ENCODE data around the gene QSOX2.

QSOX2 gene

DNA sequence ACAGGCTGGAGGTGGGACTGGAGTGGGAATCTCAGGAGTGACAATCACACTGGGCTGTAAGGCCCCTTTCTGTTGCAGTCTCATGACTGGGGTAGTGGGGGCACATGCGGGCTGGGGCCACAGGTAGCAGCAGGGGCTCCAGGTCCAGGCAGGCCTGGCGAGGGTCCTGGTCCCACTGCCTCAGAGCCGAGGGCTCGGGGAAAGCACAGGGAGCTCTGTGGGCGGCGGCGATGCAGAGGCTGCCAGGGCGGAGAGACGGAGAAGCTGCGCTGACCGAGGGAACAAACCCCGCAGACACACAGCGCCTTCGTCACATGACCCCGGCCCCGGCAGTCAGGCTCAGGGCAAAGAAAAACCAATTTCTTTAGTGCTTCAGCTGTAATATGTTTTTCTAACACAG, 35.3 kb downstream of the QSOX2 start:
- H3K4me3 ChIP-seq (ENCODE audit: low read depth, low read length): no peak overlapping the region
- DNase-seq (ENCODE audit: low read depth): no peak
- TF ChIP-seq, protein P1, sequence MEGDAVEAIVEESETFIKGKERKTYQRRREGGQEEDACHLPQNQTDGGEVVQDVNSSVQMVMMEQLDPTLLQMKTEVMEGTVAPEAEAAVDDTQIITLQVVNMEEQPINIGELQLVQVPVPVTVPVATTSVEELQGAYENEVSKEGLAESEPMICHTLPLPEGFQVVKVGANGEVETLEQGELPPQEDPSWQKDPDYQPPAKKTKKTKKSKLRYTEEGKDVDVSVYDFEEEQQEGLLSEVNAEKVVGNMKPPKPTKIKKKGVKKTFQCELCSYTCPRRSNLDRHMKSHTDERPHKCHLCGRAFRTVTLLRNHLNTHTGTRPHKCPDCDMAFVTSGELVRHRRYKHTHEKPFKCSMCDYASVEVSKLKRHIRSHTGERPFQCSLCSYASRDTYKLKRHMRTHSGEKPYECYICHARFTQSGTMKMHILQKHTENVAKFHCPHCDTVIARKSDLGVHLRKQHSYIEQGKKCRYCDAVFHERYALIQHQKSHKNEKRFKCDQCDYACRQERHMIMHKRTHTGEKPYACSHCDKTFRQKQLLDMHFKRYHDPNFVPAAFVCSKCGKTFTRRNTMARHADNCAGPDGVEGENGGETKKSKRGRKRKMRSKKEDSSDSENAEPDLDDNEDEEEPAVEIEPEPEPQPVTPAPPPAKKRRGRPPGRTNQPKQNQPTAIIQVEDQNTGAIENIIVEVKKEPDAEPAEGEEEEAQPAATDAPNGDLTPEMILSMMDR (IDR thresholded peaks at IDR 0.05; ENCODE audit: control insufficient read depth, extremely low read depth, insufficient read depth): no peak

DNA sequence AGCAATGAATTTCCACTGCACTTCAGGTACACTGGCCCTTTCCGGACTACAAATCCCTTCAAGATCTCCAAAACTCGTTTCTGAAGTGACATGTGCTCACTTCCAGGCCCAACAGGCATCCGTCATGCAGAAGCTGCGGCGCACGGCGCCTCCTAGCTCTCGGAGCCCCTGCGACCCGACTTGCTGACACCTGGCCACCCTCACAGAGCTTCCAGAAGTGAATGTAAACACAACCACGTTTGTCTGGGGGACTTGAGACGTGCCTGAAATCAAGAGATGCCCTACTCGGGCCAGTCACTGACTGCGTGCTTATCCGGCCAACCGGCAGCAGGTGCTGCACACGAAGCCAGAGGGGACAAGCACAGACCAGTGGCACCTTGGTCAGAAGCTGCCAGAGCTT, 35.8 kb downstream of the QSOX2 start:
- TF ChIP-seq, protein P1 (IDR thresholded peaks at IDR 0.05; ENCODE audit: control insufficient read depth, extremely low read depth, insufficient read depth): no peak
- H3K4me3 ChIP-seq (ENCODE audit: low read depth, low read length): no peak overlapping the region
- DNase-seq (ENCODE audit: low read depth): no peak

DNA sequence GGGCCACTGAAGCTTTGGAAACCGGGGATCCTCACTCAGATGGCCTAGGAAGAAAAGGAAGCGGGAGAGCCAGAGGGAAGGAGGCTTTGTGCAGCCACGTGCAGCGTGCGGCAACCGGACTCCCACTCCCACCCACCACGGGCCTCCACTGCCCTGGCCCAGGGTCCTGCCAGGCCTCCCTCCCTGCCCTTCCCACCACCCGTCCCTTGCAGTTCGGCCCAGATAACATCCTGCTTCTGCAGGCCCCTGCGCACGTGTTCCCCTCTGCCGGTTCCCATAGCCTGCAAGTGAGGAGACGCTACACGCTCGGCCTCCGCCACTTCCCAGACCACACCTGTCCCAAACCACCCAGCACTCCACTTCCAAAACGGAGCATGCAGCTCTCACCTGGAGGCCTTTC, 36.4 kb downstream of the QSOX2 start:
- DNase-seq (ENCODE audit: low read depth): no peak
- H3K4me3 ChIP-seq (ENCODE audit: low read depth, low read length): no peak overlapping the region
- TF ChIP-seq, protein P1 (IDR thresholded peaks at IDR 0.05; ENCODE audit: control insufficient read depth, extremely low read depth, insufficient read depth): no peak

DNA sequence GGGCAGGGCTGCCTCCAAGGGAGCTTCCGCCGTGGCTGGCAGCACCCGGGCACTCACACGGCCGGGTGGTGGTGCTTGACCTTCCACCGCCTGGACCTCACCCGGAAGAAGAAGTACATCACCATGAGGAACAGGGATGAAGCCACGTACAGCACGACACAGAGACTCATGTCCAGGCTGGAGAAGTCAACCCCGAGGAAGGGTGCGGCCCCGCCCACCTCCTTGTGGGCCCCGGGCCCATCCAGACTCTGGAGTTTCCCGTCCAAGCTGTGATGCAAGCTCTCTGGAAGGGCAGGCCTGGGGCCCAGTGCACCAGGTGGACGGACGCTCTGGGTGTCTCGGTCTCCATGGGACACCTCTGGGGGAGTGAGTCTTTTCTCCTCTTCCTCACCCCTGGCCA, 36.9 kb downstream of the QSOX2 start:
- DNase-seq (ENCODE audit: low read depth): no peak
- no peak overlapping the region for H3K4me3 ChIP-seq (ENCODE audit: low read depth, low read length)
- TF ChIP-seq, protein P1 (IDR thresholded peaks at IDR 0.05; ENCODE audit: control insufficient read depth, extremely low read depth, insufficient read depth): no peak

DNA sequence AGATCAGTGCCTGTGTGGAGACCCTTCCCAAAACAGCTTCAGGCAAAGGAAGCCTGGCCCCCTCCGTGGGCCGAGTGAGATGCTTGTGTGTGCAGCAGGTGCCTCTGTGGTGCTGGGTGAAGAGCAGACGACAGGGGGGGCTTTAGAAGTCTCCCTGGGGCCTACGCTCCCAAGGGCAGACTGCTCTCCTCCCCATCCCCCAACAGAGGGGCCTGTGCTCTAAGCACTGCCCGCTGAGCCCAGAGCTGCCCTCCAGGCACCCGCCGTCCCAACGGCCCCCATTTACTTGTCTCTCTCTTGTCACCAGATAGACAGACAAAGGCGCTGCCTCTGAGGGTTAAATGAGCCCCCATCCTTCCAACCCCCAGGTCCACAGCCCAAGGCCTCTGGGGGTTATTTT, 38.0 kb downstream of the QSOX2 start:
- H3K4me3 ChIP-seq (ENCODE audit: low read depth, low read length): no peak overlapping the region
- TF ChIP-seq, protein P1 (IDR thresholded peaks at IDR 0.05; ENCODE audit: control insufficient read depth, extremely low read depth, insufficient read depth): no peak
- no peak for DNase-seq (ENCODE audit: low read depth)

DNA sequence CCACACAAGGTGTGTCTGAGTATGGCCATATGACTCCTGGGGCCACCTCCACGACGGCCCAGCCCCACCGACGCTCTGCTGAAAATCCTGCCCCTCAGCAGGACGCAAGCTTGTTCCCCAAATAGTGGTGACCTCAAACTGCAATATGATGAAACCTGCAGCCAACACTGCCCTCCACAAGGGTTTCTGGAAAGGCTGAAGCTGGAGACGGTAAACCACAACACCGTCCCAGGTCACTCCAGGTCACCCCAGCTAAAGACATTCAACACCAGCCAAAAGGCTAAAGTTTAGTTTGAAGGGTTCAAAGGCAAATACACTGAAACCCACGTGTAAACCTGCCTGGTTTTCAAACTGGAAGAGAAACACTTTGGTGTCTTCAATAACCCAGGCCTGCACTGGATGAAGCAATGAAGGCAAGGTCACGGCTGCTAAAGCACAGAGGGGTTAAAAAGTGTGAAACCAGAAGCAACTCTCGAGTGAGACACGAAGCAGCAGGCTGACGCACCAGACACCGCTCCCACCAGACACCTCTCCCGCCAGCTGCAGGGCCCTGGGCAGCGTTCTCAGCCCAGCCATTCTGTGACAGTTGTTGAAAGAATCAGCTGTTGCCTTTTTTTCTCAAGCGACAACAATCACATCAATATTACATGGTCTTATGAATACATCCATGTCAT, 38.9 kb downstream of the QSOX2 start:
- TF ChIP-seq, protein P1 (IDR thresholded peaks at IDR 0.05; ENCODE audit: control insufficient read depth, extremely low read depth, insufficient read depth): no peak
- H3K4me3 ChIP-seq (ENCODE audit: low read depth, low read length): no peak overlapping the region
- no peak for DNase-seq (ENCODE audit: low read depth)

DNA sequence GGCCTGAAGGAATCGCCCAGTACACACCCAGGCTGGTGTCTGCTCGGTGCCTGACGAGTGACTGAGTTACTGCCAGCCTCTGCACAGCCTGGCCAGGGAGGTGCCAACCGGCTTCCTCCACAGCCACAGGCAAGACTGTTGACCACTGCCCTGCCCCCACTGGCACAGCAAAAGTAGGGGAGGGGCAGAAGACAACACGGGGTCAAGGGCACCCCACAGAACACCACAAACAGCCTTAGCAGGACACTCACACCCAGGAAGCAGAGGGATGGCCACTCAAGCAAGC, 40.0 kb downstream of the QSOX2 start:
- H3K4me3 ChIP-seq (ENCODE audit: low read depth, low read length): no peak overlapping the region
- TF ChIP-seq, protein P1 (IDR thresholded peaks at IDR 0.05; ENCODE audit: control insufficient read depth, extremely low read depth, insufficient read depth): no peak
- no peak for DNase-seq (ENCODE audit: low read depth)
